Choroid plexus epithelial cell (primary cell): ENCODE results near the gene LRRC8E.

Experiments used
- DNase-seq: peaks from one replicate; pipeline ENCODE4 v3.0.0-alpha.2; 2010; ENCODE audit warnings: low read depth
- H3K4me3 ChIP-seq: 2 replicates; pipeline ENCODE4 v1.5.1; 2011; ENCODE audit warnings: low read depth, mild to moderate bottlenecking, control low read depth, low read length, moderate library complexity
- CTCF ChIP-seq: conservative IDR thresholded peaks from 2 replicates; pipeline ENCODE4 v1.5.1; 2011; ENCODE audit warnings: low read depth, mild to moderate bottlenecking, control low read depth, inconsistent platforms, low read length, moderate library complexity

The LRRC8E gene

GRCh38 chr19:7909471-7910067, 21.3 kb downstream of the LRRC8E start:
- no peak overlapping the region for H3K4me3 ChIP-seq
- no peak for DNase-seq
- no peak for TF ChIP-seq CTCF

- no peak for TF ChIP-seq CTCF
- no peak overlapping the region for H3K4me3 ChIP-seq
These were observed 22.2 kb downstream of the LRRC8E start for GRCh38 chr19:7910321-7911161.

DNA sequence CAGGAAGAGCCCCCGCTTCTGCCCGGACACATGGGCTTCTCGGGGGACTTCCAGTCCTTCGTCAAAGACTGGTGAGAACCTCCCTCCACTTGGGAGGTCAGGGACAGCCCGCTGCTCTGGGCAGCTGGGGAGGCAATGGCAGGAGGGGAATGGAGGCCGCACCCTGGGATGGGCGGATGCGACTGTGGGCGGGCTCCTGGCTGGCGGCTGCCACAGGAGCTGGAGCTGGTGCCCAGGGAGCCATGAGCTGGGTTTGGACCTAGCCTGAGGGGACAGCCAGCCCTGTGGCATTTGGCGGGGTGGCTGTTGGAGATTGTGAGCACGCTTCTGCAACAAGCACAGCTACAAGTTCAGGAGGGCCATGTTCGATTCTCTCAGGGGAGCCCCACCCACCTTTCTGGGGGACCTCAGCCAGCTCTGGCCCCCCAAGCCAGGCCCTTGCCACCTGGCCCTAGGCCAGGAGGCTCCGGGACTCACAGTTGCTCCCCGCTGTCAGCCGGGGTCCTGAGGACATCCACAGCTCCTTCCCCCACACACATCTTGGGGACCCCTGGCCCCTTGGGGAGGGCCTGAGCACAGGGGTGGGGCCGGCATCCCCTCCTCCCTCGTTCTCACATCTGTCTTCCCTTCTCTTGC, 23.3 kb downstream of the LRRC8E start:
- DNase-seq = no peak
- TF ChIP-seq CTCF = no peak
- H3K4me3 ChIP-seq = no peak overlapping the region

More at GRCh38 chr19:7910321-7911161, 22.2 kb downstream of the LRRC8E start:
- no peak for DNase-seq

GRCh38 chr19:7912144-7912696, 23.9 kb downstream of the LRRC8E start:
- no peak overlapping the region for H3K4me3 ChIP-seq
- no peak for DNase-seq
- no peak for TF ChIP-seq CTCF

DNA sequence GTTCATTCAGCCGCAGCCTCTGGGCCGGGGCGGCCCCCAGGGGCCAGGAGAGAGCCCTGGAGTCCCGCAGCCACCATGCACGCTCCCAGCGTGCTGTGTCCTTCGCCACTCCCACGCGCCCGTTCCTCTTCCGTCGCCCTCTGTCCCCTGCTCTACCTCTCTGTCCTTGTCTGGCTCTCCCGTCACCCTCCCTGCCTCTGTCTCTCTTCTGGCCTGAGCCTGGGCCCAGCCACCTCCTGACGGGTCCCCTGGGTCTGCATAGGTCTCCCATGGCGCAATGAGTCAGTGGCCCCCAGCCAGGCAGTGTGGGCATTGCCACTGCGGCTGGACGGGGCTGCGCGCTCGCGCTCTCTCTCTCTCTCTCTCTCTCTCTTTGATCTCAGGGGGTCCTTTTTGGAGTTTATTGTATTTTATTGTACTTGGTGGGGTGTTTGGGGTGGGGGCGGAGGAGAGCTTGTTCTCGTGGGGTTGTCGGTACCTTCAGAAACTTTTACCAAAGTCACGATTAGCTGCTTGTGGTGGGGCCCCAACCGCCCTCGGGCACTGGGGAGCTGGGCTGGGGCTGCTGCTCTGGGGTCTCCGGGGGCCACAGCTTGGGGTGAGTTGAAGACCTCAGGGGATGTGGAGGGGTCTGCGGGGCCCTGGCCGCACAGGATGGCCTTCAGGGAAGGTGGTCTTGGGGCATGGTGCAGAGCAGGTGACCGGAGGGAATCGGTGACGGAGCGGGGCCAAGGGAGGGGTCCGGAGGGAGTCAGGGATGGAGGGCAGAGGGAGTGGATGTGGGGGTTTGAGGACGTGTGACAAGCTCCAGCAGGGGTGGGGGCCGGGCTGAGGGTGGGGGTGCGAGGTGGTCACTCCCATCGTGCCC, 24.6 kb downstream of the LRRC8E start:
- no peak overlapping the region for H3K4me3 ChIP-seq
- TF ChIP-seq CTCF = no peak
- DNase-seq = no peak

GRCh38 chr19:7913652-7914051, 25.3 kb downstream of the LRRC8E start:
- no peak for DNase-seq
- H3K4me3 ChIP-seq = no peak overlapping the region
- no peak for TF ChIP-seq CTCF
